ENCODE data around the gene PODXL.

DNA sequence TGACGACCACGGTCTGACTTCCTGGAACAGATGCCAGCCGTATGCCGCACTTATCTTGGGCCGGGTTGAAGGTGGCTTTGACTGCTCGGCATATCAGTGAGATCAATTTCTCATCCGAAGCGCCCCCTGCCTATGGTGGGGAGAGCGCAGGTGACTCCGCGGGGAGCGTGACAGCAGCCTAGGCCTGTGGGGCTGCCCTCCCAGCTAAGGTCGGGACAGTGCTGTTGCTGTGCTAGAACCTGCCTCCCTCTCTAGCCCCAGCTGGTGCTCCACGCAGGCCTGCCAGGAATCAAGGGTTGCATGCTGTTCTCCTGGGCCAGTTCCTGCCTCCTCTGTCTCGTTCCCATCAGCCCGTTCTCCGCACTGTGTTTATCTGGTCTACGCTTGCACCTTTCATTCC lies 49.8 kb downstream of the PODXL start:
- TF ChIP-seq, protein P1, sequence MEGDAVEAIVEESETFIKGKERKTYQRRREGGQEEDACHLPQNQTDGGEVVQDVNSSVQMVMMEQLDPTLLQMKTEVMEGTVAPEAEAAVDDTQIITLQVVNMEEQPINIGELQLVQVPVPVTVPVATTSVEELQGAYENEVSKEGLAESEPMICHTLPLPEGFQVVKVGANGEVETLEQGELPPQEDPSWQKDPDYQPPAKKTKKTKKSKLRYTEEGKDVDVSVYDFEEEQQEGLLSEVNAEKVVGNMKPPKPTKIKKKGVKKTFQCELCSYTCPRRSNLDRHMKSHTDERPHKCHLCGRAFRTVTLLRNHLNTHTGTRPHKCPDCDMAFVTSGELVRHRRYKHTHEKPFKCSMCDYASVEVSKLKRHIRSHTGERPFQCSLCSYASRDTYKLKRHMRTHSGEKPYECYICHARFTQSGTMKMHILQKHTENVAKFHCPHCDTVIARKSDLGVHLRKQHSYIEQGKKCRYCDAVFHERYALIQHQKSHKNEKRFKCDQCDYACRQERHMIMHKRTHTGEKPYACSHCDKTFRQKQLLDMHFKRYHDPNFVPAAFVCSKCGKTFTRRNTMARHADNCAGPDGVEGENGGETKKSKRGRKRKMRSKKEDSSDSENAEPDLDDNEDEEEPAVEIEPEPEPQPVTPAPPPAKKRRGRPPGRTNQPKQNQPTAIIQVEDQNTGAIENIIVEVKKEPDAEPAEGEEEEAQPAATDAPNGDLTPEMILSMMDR (IDR thresholded peaks at IDR 0.05 in 4 of 5, conservative IDR thresholded peaks at IDR 0.05 in 1 of 5): no peak
- no peak for TF ChIP-seq POLR2A (IDR thresholded peaks at IDR 0.05)

All from gastrocnemius medialis (tissue), 4 donors.